OCI-M2 (cell line): Measurements from ENCODE around the gene LEKR1.
"Not testable (repeated sequence)": the region's sequence is repeated elsewhere in the genome, so short reads cannot be mapped to it uniquely, and the experiment has no call there.

Experiments used
- DNase-seq: peaks from one replicate; lab custom pipeline; 2025; ENCODE audit not compliant: unreplicated experiment; lab: John Stamatoyannopoulos, UW

LEKR1 gene

GRCh38 chr3:156834435-156834834, 8.3 kb downstream of the LEKR1 start:
- DNase-seq, result no peak

- DNase-seq, result no peak
Measured at GRCh38 chr3:156834962-156835535, 8.9 kb downstream of the LEKR1 start.

GRCh38 chr3:156836701-156837100, 10.5 kb downstream of the LEKR1 start:
- no peak for DNase-seq

GRCh38 chr3:156837115-156837514, 11.0 kb downstream of the LEKR1 start:
- DNase-seq, result no peak

GRCh38 chr3:156838035-156838434, 11.9 kb downstream of the LEKR1 start:
- DNase-seq, result no peak

- DNase-seq, result no peak
Measured at GRCh38 chr3:156840826-156841689, 14.9 kb downstream of the LEKR1 start.

- DNase-seq, result no peak
Measured at GRCh38 chr3:156843071-156843808, 17.1 kb downstream of the LEKR1 start.

- no peak for DNase-seq
Measured at GRCh38 chr3:156847752-156848448, 21.7 kb downstream of the LEKR1 start.

GRCh38 chr3:156859578-156859977, 33.4 kb downstream of the LEKR1 start:
- DNase-seq, result no peak

- DNase-seq, result no peak
Measured at GRCh38 chr3:156860873-156861272, 34.7 kb downstream of the LEKR1 start.

GRCh38 chr3:156862338-156862737, 36.2 kb downstream of the LEKR1 start:
- DNase-seq, result no peak

GRCh38 chr3:156865732-156866131, 39.6 kb downstream of the LEKR1 start:
- DNase-seq, result no peak

- no peak for DNase-seq
Measured at GRCh38 chr3:156867174-156867573, 41.0 kb downstream of the LEKR1 start.

GRCh38 chr3:156867920-156868319, 41.8 kb downstream of the LEKR1 start:
- DNase-seq, result no peak

GRCh38 chr3:156873906-156874305, 47.8 kb downstream of the LEKR1 start:
- no peak for DNase-seq

GRCh38 chr3:156879491-156879890, 53.3 kb downstream of the LEKR1 start:
- DNase-seq, result not testable (repeated sequence)

GRCh38 chr3:156885761-156886160, 59.6 kb downstream of the LEKR1 start:
- no peak for DNase-seq

- no peak for DNase-seq
Measured at GRCh38 chr3:156888176-156888575, 62.0 kb downstream of the LEKR1 start.

GRCh38 chr3:156888576-156888975, 62.4 kb downstream of the LEKR1 start:
- DNase-seq, result no peak

- no peak for DNase-seq
Measured at GRCh38 chr3:156892701-156893100, 66.5 kb downstream of the LEKR1 start.

- not testable (repeated sequence) for DNase-seq
Measured at GRCh38 chr3:156895374-156895773, 69.2 kb downstream of the LEKR1 start.
